Left lung (tissue), 10 donors: ENCODE data around the gene AKNA. TPM values are rescaled to one million over a fixed set of nuclear protein-coding genes. Genes with fewer than 3 reads are reported as not detected.
"Not testable (repeated sequence)": the region's sequence is repeated elsewhere in the genome, so short reads cannot be mapped to it uniquely, and the experiment has no call there.

Experiments used
- ATAC-seq: fragments of 200-7000 bp; cut with Tn5 transposase; one replicate; pipeline ENCODE4 v1.9.1; 2020; ENCODE audit warnings: moderate library complexity
- DNase-seq, 4 donors: peaks; one replicate each; pipeline ENCODE4 v3.0.0-alpha.2; 2013 to 2020
- H3K27ac ChIP-seq, 2 donors: fragments of 200-600 bp; sonication (generic) in 1 of 2; one replicate each; pipeline versions ENCODE4 v1.5.0 to v1.8.0; 2020 to 2021
- H3K27me3 ChIP-seq, 2 donors: fragments of 200-600 bp; sonication (generic) in 1 of 2; one replicate each; pipeline versions ENCODE4 v1.5.0 to v1.8.0; 2020 to 2021
- H3K36me3 ChIP-seq, 2 donors: fragments of 200-600 bp; sonication (generic) in 1 of 2; one replicate each; pipeline versions ENCODE4 v1.5.0 to v1.8.0; 2020 to 2021
- H3K4me1 ChIP-seq, 2 donors: fragments of 200-600 bp; one replicate each; pipeline ENCODE4 v1.8.0; 2021
- H3K4me3 ChIP-seq, 2 donors: fragments of 200-600 bp; sonication (generic) in 1 of 2; one replicate each; pipeline versions ENCODE4 v1.5.0 to v1.8.0; 2020 to 2021; ENCODE audit warnings: mild to moderate bottlenecking in 1 of 2
- H3K9me3 ChIP-seq, 2 donors: fragments of 200-600 bp; sonication (generic) in 1 of 2; one replicate each; pipeline versions ENCODE4 v1.5.0 to v1.8.0; 2020 to 2021
- intact Hi-C, 2 donors: fragments of 100-400 bp; cut with DNase I; formaldehyde crosslinking; loops; one replicate each; pipeline versions ENCODE4 v1.11.2 to v1.14.2; 2022
- polyA plus RNA-seq, 6 donors: library from polyadenylated mRNA; unstranded; fragments of 120-200 nt; gene quantifications; one replicate each; pipeline ENCODE4 v1.2.1, GENCODE V29; 2013; ENCODE audit not compliant: insufficient read length in 6 of 6
- total RNA-seq, 2 donors: library from RNA; stranded (reverse); fragmentation: NEBNext Ultra II Directional; extraction: Animal tissue kit (Norgen Biotek cat#: 25700); gene quantifications; one replicate each; pipeline ENCODE4 v1.2.1, GENCODE V29; 2021
- TF ChIP-seq, protein P1 (sequence below), 2 donors: fragments of 200-600 bp; sonication (generic) in 1 of 2; IDR thresholded peaks; one replicate each; pipeline versions ENCODE4 v1.5.0 to v1.8.0; 2021; ENCODE audit warnings: antibody characterized with exemption in 2 of 2
- donor health status: DM: no; HTN: yes; CAD: no.
- donor health status: DM: no; HTN: no; CAD: no.

The AKNA gene
- total and polyA plus RNA-seq, 8 donors, result 25.1 to 55.3 (median 36.7) TPM

DNA sequence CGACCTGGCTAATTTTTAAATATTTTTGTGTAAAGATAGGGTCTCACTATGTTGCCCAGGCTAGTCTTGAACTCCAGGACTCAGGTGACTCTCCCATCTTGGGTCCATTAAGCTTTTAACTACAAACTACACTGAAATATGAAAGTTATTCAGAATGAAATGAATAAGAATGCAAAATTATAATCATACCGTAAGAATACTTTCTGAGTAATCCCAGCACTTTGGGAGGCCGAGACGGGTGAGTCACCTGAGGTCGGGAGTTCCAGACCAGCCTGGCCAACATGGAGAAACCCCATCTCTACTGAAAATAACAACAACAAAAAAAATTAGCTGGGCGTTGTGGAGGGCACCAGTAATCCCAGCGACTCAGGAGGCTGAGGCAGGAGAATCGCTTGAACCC lies 66.0 kb downstream of the AKNA start:
- Histone ChIP-seq H3K4me3 (no peak overlapping the region), H3K9me3 (no peaks in the 10 kb centered on the region), H3K36me3 (no peaks in the 10 kb centered on the region), H3K27ac (no peak overlapping the region), H3K4me1 (peaks cover 0 to 29% of the 10 kb centered on the region in 2 donors), H3K27me3 (no peaks in the 10 kb centered on the region)
- TF ChIP-seq, protein P1, sequence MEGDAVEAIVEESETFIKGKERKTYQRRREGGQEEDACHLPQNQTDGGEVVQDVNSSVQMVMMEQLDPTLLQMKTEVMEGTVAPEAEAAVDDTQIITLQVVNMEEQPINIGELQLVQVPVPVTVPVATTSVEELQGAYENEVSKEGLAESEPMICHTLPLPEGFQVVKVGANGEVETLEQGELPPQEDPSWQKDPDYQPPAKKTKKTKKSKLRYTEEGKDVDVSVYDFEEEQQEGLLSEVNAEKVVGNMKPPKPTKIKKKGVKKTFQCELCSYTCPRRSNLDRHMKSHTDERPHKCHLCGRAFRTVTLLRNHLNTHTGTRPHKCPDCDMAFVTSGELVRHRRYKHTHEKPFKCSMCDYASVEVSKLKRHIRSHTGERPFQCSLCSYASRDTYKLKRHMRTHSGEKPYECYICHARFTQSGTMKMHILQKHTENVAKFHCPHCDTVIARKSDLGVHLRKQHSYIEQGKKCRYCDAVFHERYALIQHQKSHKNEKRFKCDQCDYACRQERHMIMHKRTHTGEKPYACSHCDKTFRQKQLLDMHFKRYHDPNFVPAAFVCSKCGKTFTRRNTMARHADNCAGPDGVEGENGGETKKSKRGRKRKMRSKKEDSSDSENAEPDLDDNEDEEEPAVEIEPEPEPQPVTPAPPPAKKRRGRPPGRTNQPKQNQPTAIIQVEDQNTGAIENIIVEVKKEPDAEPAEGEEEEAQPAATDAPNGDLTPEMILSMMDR (IDR thresholded peaks at IDR 0.05), result no peak
- intact Hi-C loops, result no loop called here
- ATAC-seq (no peak), DNase-seq (no peak)

DNA sequence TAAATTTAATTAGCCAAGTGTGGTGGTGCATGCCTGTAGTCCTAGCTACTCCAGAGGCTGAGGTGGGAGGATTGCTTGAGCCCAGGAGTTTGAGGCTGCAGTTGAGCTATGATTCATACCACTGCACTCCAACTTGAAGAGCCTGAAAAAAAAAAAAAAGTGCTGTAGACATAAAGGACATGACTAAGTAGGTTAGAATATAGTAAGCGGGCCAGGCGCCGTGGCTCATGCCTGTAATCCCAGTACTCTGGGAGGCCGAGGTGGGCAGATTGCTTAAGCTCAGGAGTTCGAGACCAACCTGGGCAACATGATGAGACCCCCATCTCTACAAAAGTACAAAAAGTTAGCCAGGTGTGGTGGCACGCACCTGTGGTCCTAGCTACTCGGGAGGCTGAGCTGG lies 67.1 kb downstream of the AKNA start:
- peaks cover 0 to 39% of the 10 kb centered on the region in 2 donors for H3K4me1 ChIP-seq
- H3K9me3 ChIP-seq, H3K36me3 ChIP-seq, H3K27ac ChIP-seq, H3K27me3 ChIP-seq, intact Hi-C loops, H3K4me3 ChIP-seq: not testable (repeated sequence)
- DNase-seq, result peak in 1 of 4 donors; percentile 36
- ATAC-seq, result peak; percentile 8

DNA sequence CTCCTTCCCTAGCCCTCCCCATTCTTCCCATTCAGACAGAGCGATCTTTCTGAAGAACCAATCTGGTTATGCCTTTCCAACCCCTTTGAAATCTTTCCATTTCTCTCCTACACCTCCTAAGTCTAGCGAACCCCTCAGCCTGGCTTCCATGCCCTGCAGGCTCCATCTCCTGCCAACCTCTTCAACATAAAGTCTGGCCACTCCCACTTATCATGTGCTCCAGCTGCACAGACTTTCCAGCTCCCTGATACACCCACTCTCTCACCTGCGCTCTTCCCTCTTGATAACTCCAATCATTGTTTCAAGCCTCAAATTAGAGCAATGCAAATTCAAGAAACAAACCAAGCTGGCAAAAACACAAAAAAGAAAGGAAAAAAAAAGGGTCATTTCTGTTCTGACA lies 68.6 kb downstream of the AKNA start:
- no peaks in the 10 kb centered on the region for H3K27me3 ChIP-seq
- ATAC-seq, result peak; percentile 12

DNA sequence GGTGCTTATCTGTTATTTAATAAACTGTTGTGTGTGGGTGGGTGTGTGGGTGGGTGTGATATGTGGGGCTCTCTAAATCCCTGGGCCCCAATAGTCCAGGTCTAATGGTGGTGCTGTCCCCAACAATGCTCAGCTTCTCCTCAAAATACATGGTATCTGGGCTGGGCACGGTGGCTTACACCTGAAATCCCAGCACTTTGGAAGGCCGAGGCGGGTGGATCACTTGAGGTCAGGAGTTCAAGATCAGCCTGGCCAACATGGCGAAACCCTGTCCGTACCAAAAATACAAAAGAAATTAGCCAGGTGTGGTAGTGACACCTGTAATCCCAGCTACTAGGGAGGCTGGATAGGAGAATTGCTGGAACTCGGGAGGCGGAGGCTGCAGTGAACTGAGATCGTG lies 69.4 kb downstream of the AKNA start:
- H3K4me1 ChIP-seq, result peaks cover 0 to 51% of the 10 kb centered on the region in 2 donors
- ATAC-seq (no peak), DNase-seq (peak in 1 of 4 donors; percentile 3)
- intact Hi-C loops, result no loop called here
- no peaks in the 10 kb centered on the region for H3K36me3 ChIP-seq
- no peaks in the 10 kb centered on the region for H3K9me3 ChIP-seq
- no peak overlapping the region for H3K4me3 ChIP-seq
- H3K27me3 ChIP-seq, result no peaks in the 10 kb centered on the region
- TF ChIP-seq, protein P1 (IDR thresholded peaks at IDR 0.05), result no peak
- peak overlapping the region in 1 of 2 donors; percentile 72 for H3K27ac ChIP-seq

More for the DNA sequence above, 68.6 kb downstream of the AKNA start:
- peak in 1 of 4 donors; percentile 32 for DNase-seq
- H3K36me3 ChIP-seq, result no peaks in the 10 kb centered on the region
- TF ChIP-seq, protein P1 (IDR thresholded peaks at IDR 0.05), result no peak
- H3K9me3 ChIP-seq, result no peaks in the 10 kb centered on the region
- no peak overlapping the region for H3K27ac ChIP-seq
- intact Hi-C loops, result no loop called here
- H3K4me1 ChIP-seq, result peaks cover 0 to 51% of the 10 kb centered on the region in 2 donors
- H3K4me3 ChIP-seq, result no peak overlapping the region

DNA sequence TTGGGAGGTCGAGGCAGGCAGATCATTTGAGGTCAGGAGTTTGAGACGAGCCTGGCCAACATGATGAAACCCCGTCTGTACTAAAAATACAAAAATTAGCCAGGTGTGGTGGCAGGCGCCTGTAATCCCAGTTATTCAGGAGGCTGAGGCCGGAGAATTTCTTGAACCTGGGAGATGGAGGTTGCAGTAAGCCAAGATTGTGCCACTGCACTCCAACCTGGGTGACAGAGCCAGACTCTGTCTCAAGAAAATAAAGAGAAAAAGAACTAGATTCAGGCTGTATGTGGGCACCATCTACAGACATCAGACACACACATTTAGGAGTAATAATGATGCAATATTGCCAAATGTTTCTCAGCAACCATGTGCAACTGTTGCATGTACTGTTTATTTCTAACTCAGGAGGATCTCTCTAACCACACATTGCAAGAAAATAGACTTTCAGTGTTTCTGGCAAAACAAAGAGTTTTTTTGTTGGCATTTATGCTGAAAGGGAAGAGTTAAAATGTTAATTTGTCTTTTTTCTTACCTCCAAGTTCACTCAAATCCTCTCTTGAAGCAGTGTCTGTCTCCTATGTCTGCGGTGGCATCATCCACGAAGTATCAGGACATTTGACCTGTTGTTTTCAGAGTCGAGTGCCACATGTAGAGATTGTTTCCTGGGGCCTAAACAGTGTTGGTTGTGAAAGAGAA lies 70.0 kb downstream of the AKNA start:
- TF ChIP-seq, protein P1 (IDR thresholded peaks at IDR 0.05), result no peak
- DNase-seq (peak in 2 of 4 donors; percentile 4 to 42), ATAC-seq (no peak)
- intact Hi-C loops, result no loop called here
- H3K36me3 ChIP-seq, result no peaks in the 10 kb centered on the region
- H3K4me3 ChIP-seq, result no peak overlapping the region
- H3K4me1 ChIP-seq, result peaks cover 0 to 51% of the 10 kb centered on the region in 2 donors
- no peaks in the 10 kb centered on the region for H3K27me3 ChIP-seq
- peak overlapping the region in 1 of 2 donors; percentile 72 for H3K27ac ChIP-seq
- no peaks in the 10 kb centered on the region for H3K9me3 ChIP-seq
